Uterus (tissue), 4 donors: ENCODE data around the gene SELENOS. TPM values are rescaled to one million over a fixed set of nuclear protein-coding genes. Genes with fewer than 3 reads are reported as not detected.
A peak's percentile ranks its signal among the peaks of the same experiment; 100 is the strongest.

ENCODE experiments used
- DNase-seq, 2 donors: peaks; one replicate each; pipeline ENCODE4 v3.0.0-alpha.2; 2019 to 2020
- H3K27ac ChIP-seq, 2 donors: fragments of 200-600 bp; sonication (generic); 1 replicate in 1 of 2; 2 replicates in 1 of 2; pipeline ENCODE4 v1.5.1; 2016 to 2018
- H3K27me3 ChIP-seq, 2 donors: fragments of 200-600 bp; sonication (generic); one replicate each; pipeline ENCODE4 v1.5.1; 2018 to 2019; ENCODE audit warnings: control low read depth in 1 of 2
- H3K36me3 ChIP-seq, 2 donors: fragments of 200-600 bp; sonication (generic); one replicate each; pipeline ENCODE4 v1.5.1; 2019; ENCODE audit warnings: control low read depth in 1 of 2
- H3K4me1 ChIP-seq, 2 donors: fragments of 200-600 bp; sonication (generic); one replicate each; pipeline ENCODE4 v1.5.1; 2018 to 2019; ENCODE audit warnings: control low read depth in 1 of 2
- H3K4me3 ChIP-seq, 2 donors: fragments of 200-600 bp; sonication (generic); 1 replicate in 1 of 2; 2 replicates in 1 of 2; pipeline ENCODE4 v1.5.1; 2018 to 2019; ENCODE audit warnings: mild to moderate bottlenecking in 1 of 2
- H3K9me3 ChIP-seq, 2 donors: fragments of 200-600 bp; sonication (generic); one replicate each; pipeline ENCODE4 v1.5.1; 2019; ENCODE audit warnings: control low read depth in 1 of 2
- CTCF ChIP-seq, 4 experiments: fragments of 200-600 bp in 2 of 4; fragments of 450-650 bp in 2 of 4; sonication (generic) in 2 of 4; IDR thresholded peaks; one replicate each; pipeline ENCODE4 v1.5.1; 2016 to 2019; ENCODE audit warnings: antibody characterized with exemption in 4 of 4, mild to moderate bottlenecking in 2 of 4, moderate library complexity in 1 of 4
- POLR2A ChIP-seq, 2 donors: fragments of 450-650 bp; IDR thresholded peaks; one replicate each; pipeline ENCODE4 v1.6.1; 2016; ENCODE audit warnings: antibody characterized with exemption in 2 of 2, mild to moderate bottlenecking in 1 of 2, moderate library complexity in 1 of 2
- intact Hi-C: fragments of 100-400 bp; cut with DNase I; formaldehyde crosslinking; loops from one replicate; pipeline ENCODE4 v1.15.1; 2023; ENCODE audit warnings: low total_unique reads
- total RNA-seq, 4 donors: library from RNA; depleted of rRNA in 3 of 4; stranded (reverse); fragments of >200 nt in 3 of 4; gene quantifications; one replicate each; pipeline versions ENCODE4 v1.1.0 to v1.2.4, GENCODE V29; 2014 to 2023
- donor health status: DM: yes; HTN: yes; CAD: no.

Gene SELENOS
- total RNA-seq, 4 donors from 2014 or later, result 36.9 to 90.0 (median 56.3) TPM

DNA sequence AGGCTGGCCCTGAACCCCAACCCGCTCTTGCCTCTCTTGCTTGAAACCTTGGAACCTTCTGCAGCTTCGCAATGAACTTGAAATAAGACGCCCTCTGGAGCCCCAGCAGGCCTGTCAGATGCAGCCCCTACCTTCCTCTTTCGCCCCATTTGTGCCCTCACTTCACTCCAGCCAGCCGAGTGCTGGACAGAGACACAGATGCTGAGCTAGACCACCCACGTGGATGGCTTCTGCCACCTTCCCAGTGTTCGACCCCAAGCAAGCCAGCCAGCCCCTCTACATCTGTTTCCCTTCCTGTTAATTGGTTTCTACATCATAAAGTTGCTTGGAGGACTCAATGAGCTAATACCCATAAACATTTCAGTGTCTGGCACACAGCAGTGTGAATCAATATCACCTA lies 41.6 kb upstream of the SELENOS start:
- intact Hi-C loops, result no loop called here
- no peak overlapping the region for H3K4me3 ChIP-seq

GRCh38 chr15:101318147-101318819 lies 41.0 kb upstream of the SELENOS start:
- intact Hi-C loops, result no loop called here
- peak in 1 of 2 donors; percentile 3 for DNase-seq
- Histone ChIP-seq H3K4me1 (no peaks in the 10 kb centered on the region), H3K36me3 (no peaks in the 10 kb centered on the region), H3K27me3 (no peaks in the 10 kb centered on the region), H3K9me3 (no peaks in the 10 kb centered on the region), H3K4me3 (no peak overlapping the region), H3K27ac (no peak overlapping the region)
- TF ChIP-seq POLR2A (IDR thresholded peaks at IDR 0.05) (no peak), CTCF (IDR thresholded peaks at IDR 0.05) (no peak)

More for the DNA sequence above, 41.6 kb upstream of the SELENOS start:
- DNase-seq, result no peak
- H3K9me3 ChIP-seq, result no peaks in the 10 kb centered on the region
- H3K27me3 ChIP-seq, result no peaks in the 10 kb centered on the region
- H3K4me1 ChIP-seq, result no peaks in the 10 kb centered on the region
- no peaks in the 10 kb centered on the region for H3K36me3 ChIP-seq
- no peak overlapping the region for H3K27ac ChIP-seq
- TF ChIP-seq POLR2A (IDR thresholded peaks at IDR 0.05) (no peak), CTCF (IDR thresholded peaks at IDR 0.05) (no peak)

DNA sequence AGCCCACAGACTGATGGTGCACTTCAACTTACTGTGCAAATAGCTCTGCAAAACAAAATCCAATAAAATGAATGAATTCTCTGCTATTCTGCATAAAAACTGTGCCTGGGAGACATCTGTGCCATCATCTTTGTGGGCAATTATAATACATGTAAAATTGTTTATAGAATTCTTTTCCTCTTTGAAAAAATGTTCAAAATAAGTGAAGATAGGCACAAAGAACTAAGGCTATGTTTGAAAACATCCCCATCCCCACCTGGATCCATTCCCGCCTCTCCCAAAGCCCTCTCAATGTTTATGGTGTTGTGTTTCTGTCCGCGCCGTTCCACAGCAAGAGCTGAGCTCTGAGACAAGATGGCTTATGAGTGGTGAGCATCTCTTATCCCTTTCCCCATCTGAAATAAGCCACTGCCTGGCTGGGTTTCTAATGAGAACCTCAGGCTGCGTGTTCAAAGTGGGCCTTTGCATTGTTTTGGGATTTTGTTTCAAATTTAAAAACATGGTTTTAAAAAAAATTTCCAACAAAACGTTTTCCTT lies 40.1 kb upstream of the SELENOS start:
- H3K27me3 ChIP-seq, result no peaks in the 10 kb centered on the region
- no peak overlapping the region for H3K4me3 ChIP-seq
- H3K4me1 ChIP-seq, result no peaks in the 10 kb centered on the region
- TF ChIP-seq CTCF (IDR thresholded peaks at IDR 0.05) (no peak), POLR2A (IDR thresholded peaks at IDR 0.05) (no peak)
- H3K27ac ChIP-seq, result no peak overlapping the region
- intact Hi-C loops, result no loop called here
- no peaks in the 10 kb centered on the region for H3K36me3 ChIP-seq
- no peak for DNase-seq
- no peaks in the 10 kb centered on the region for H3K9me3 ChIP-seq

GRCh38 chr15:101316529-101316928 lies 39.2 kb upstream of the SELENOS start:
- Histone ChIP-seq H3K4me1 (no peaks in the 10 kb centered on the region), H3K36me3 (no peaks in the 10 kb centered on the region), H3K27ac (no peak overlapping the region), H3K27me3 (no peaks in the 10 kb centered on the region), H3K4me3 (no peak overlapping the region), H3K9me3 (no peaks in the 10 kb centered on the region)
- intact Hi-C loops, result no loop called here
- DNase-seq, result no peak
- TF ChIP-seq POLR2A (IDR thresholded peaks at IDR 0.05) (no peak), CTCF (IDR thresholded peaks at IDR 0.05) (no peak)

- no peak overlapping the region for H3K4me3 ChIP-seq
- no peaks in the 10 kb centered on the region for H3K27me3 ChIP-seq
- no peaks in the 10 kb centered on the region for H3K9me3 ChIP-seq
- peak in 1 of 2 donors; percentile 8 for DNase-seq
- H3K36me3 ChIP-seq, result no peaks in the 10 kb centered on the region
- no peak overlapping the region for H3K27ac ChIP-seq
- no peak for TF ChIP-seq CTCF (IDR thresholded peaks at IDR 0.05)
- TF ChIP-seq POLR2A (IDR thresholded peaks at IDR 0.05), result no peak
- intact Hi-C loops, result no loop called here
- H3K4me1 ChIP-seq, result no peaks in the 10 kb centered on the region
Measured at GRCh38 chr15:101315736-101316135, 38.5 kb upstream of the SELENOS start.
